Endothelial cell of umbilical vein (primary cell): ENCODE measurements around the gene KRT32. TPM values are rescaled to one million over a fixed set of nuclear protein-coding genes. Genes with fewer than 3 reads are reported as not detected.

Source experiments
- BruUV-seq: library from RNA; stranded (reverse); fragments of 400-500 nt; replicated peaks from 2 replicates; lab custom pipeline; 2021; lab: Mats Ljungman, UMichigan
- CTCF ChIA-PET: fragments of 300-600, 350-600 bp; sonication (Branson Sonifier 250); formaldehyde crosslinking; loops from one replicate; lab custom pipeline; 2021; ENCODE audit warnings: antibody characterized with exemption, inconsistent platforms; lab: Charles Lee
- POLR2A ChIA-PET: fragments of 300-600, 350-600 bp; sonication (Branson Sonifier 250); formaldehyde crosslinking; loops from one replicate; lab custom pipeline; 2021; ENCODE audit warnings: antibody characterized with exemption, inconsistent platforms; lab: Charles Lee
- DNase-seq: peaks from one replicate; pipeline ENCODE4 v3.0.0-alpha.2; 2011; ENCODE audit warnings: low read depth, low spot score
- FAIRE-seq: peaks from 2 replicates; lab custom pipeline; 2011; peaks lifted over from hg19 to GRCh38; lab: Jason Lieb, UNC
- H2AFZ ChIP-seq: 2 replicates; pipeline ENCODE4 v1.6.0; 2012; ENCODE audit warnings: low read depth, low read length, control low read depth, inconsistent platforms
- H3K27ac ChIP-seq: 2 replicates; pipeline ENCODE4 v1.5.1; 2011; ENCODE audit warnings: low read depth, mild to moderate bottlenecking, control low read depth, low read length, moderate library complexity; ENCODE audit not compliant: insufficient read depth
- H3K27me3 ChIP-seq, 2 experiments: 2 replicates each; pipeline versions ENCODE4 v1.6.0 to v1.6.1; 2011; ENCODE audit warnings: low read length in 2 of 2, mixed read lengths in 1 of 2; ENCODE audit not compliant: control insufficient read depth in 2 of 2, insufficient read depth in 2 of 2
- H3K36me3 ChIP-seq, 2 experiments: 2 replicates in 1 of 2; 3 replicates in 1 of 2; pipeline ENCODE4 v1.5.1; 2011; ENCODE audit warnings: low read length in 2 of 2, mild to moderate bottlenecking in 1 of 2, moderate library complexity in 1 of 2; ENCODE audit not compliant: control insufficient read depth in 2 of 2, insufficient read depth in 2 of 2; ENCODE audit errors: extremely low read depth in 1 of 2
- H3K4me1 ChIP-seq: 3 replicates; pipeline ENCODE4 v1.5.1; 2011; ENCODE audit warnings: mild to moderate bottlenecking, low read length; ENCODE audit not compliant: control insufficient read depth, insufficient read depth; ENCODE audit errors: extremely low read depth
- H3K4me2 ChIP-seq: 2 replicates; pipeline ENCODE4 v1.6.1; 2011; ENCODE audit warnings: low read length, control low read depth, mixed read lengths; ENCODE audit not compliant: insufficient read depth
- H3K4me3 ChIP-seq, 3 experiments: fragments of 200-600 bp in 1 of 3; sonication (generic), shearing (Covaris generic) in 1 of 3; replicated peaks in 1 of 3; 2 replicates each; pipeline ENCODE4 v1.5.1; 2011 to 2016; ENCODE audit warnings: control low read depth in 3 of 3, low read length in 3 of 3, mild to moderate bottlenecking in 2 of 3, inconsistent platforms in 1 of 3, low read depth in 1 of 3, moderate library complexity in 1 of 3; ENCODE audit not compliant: insufficient read depth in 1 of 3
- H3K79me2 ChIP-seq: 2 replicates; pipeline ENCODE4 v1.6.0; 2012; ENCODE audit warnings: low read length, inconsistent platforms; ENCODE audit not compliant: control insufficient read depth, insufficient read depth
- H3K9ac ChIP-seq: replicated peaks from 2 replicates; pipeline ENCODE3; 2011; ENCODE audit warnings: low read length, control low read depth; ENCODE audit not compliant: insufficient read depth; ENCODE audit errors: extremely low read depth
- H3K9me1 ChIP-seq: replicated peaks from 3 replicates; pipeline ENCODE4 v1.6.0; 2011; ENCODE audit warnings: mild to moderate bottlenecking, low read length; ENCODE audit not compliant: control insufficient read depth, insufficient read depth; ENCODE audit errors: extremely low read depth
- H3K9me3 ChIP-seq: replicated peaks from 2 replicates; pipeline ENCODE4 v1.5.1; 2012; ENCODE audit warnings: low read length, inconsistent platforms; ENCODE audit not compliant: control insufficient read depth, insufficient read depth
- H4K20me1 ChIP-seq: replicated peaks from 2 replicates; pipeline ENCODE3; 2011; ENCODE audit warnings: mild to moderate bottlenecking, low read length; ENCODE audit not compliant: control insufficient read depth, insufficient read depth; ENCODE audit errors: extremely low read depth
- EZH2 ChIP-seq: IDR thresholded peaks from 2 replicates; pipeline ENCODE4 v1.6.1; 2012; ENCODE audit warnings: borderline replicate concordance, low read depth, mild to moderate bottlenecking, moderate library complexity, low read length, inconsistent platforms; ENCODE audit not compliant: severe bottlenecking
- FOS ChIP-seq: IDR thresholded peaks from 2 replicates; pipeline ENCODE4 v1.6.1; 2011; ENCODE audit warnings: mild to moderate bottlenecking, low read length, moderate library complexity, borderline replicate concordance; ENCODE audit not compliant: insufficient read depth
- GATA2 ChIP-seq: IDR thresholded peaks from 2 replicates; pipeline ENCODE4 v1.7.0; 2011; ENCODE audit warnings: low read depth, mild to moderate bottlenecking, moderate library complexity, mixed read lengths, low read length; ENCODE audit not compliant: insufficient read length, insufficient read depth
- JUN ChIP-seq: IDR thresholded peaks from 2 replicates; pipeline ENCODE4 v1.6.1; 2011; ENCODE audit warnings: borderline replicate concordance, low read depth; ENCODE audit not compliant: insufficient read length, insufficient read depth
- MAX ChIP-seq: IDR thresholded peaks from 2 replicates; pipeline ENCODE4 v1.6.1; 2011; ENCODE audit not compliant: insufficient read depth, insufficient read length
- MYC ChIP-seq: IDR thresholded peaks from one replicate; pipeline ENCODE4 v1.6.1; 2011; ENCODE audit warnings: mild to moderate bottlenecking, low read depth, low read length
- POLR2A ChIP-seq: IDR thresholded peaks from 2 replicates; pipeline ENCODE4 v1.6.1; 2012; ENCODE audit warnings: low read depth, mild to moderate bottlenecking, control low read depth, low read length
- POLR2AphosphoS5 ChIP-seq: IDR thresholded peaks from 2 replicates; pipeline ENCODE4 v1.6.1; 2012; ENCODE audit warnings: low read depth, mild to moderate bottlenecking, control low read depth, low read length, moderate library complexity; ENCODE audit not compliant: insufficient read depth
- dilution Hi-C: fragments of 300-500 bp; cut with MboI; formaldehyde crosslinking; loops from one replicate; pipeline ENCODE4 v1.15.0; 2019; ENCODE audit warnings: low sequenced_read_pairs; ENCODE audit not compliant: extremely low pct_ligation_motif_present
- intact Hi-C: fragments of 100-400 bp; cut with micrococcal nuclease; formaldehyde crosslinking; loops from one replicate; pipeline ENCODE4 v1.10.0; 2022
- polyA plus RNA-seq, 4 experiments: library from polyadenylated mRNA; depleted of rRNA in 3 of 4; stranded (reverse) in 3 of 4; unstranded in 1 of 4; fragments of >200 nt; gene quantifications; 2 replicates each; pipeline versions ENCODE4 v1.2.1 to v1.2.3, GENCODE V29; 2011 to 2012; ENCODE audit warnings: missing spikeins in 1 of 4
- total RNA-seq: library from RNA; stranded (reverse); gene quantifications from 2 replicates; pipeline ENCODE4 v1.2.3, GENCODE V29; 2021
- TF ChIP-seq, protein P1 (sequence below), 2 donors: IDR thresholded peaks; 1 replicate in 1 of 2; 2 replicates in 1 of 2; pipeline ENCODE4 v1.5.1; 2011; ENCODE audit warnings: low read length in 2 of 2, mild to moderate bottlenecking in 2 of 2, moderate library complexity in 2 of 2, control low read depth in 1 of 2, inconsistent platforms in 1 of 2, low read depth in 1 of 2; ENCODE audit not compliant: insufficient read depth in 1 of 2; ENCODE audit errors: extremely low read depth in 1 of 2

KRT32 gene
- total and polyA plus RNA-seq, 2 donors (not counting 3 experiments of a cell fraction or from before 2014, with no cell fraction given), result not detected

GRCh38 chr17:41462705-41463104 lies 4.5 kb downstream of the KRT32 start:
- Histone ChIP-seq H3K9ac (no peak overlapping the region), H3K4me3 (no peak overlapping the region), H3K4me2 (no peak overlapping the region), H3K79me2 (no peaks in the 10 kb centered on the region), H2AFZ (no peak overlapping the region), H3K9me1 (no peaks in the 10 kb centered on the region), H4K20me1 (no peaks in the 10 kb centered on the region), H3K4me1 (no peaks in the 10 kb centered on the region), H3K9me3 (no peaks in the 10 kb centered on the region), H3K27me3 (peaks cover 2% of the 10 kb centered on the region in 2 experiments), H3K27ac (no peak overlapping the region), H3K36me3 (no peaks in the 10 kb centered on the region)
- ChIA-PET CTCF (interaction anchor here (2.1 kb wide), 1 partner anchor 86 kb away, joined by 8 read pairs; no protein-coding TSS in a partner anchor), POLR2A (no interaction called here)
- dilution Hi-C loops, result no loop called here
- no peak for TF ChIP-seq POLR2AphosphoS5
- TF ChIP-seq MYC, result no peak
- no peak for TF ChIP-seq POLR2A
- TF ChIP-seq JUN, result no peak
- TF ChIP-seq FOS, result no peak
- no peak for TF ChIP-seq GATA2
- no peak for TF ChIP-seq MAX
- TF ChIP-seq, protein P1, sequence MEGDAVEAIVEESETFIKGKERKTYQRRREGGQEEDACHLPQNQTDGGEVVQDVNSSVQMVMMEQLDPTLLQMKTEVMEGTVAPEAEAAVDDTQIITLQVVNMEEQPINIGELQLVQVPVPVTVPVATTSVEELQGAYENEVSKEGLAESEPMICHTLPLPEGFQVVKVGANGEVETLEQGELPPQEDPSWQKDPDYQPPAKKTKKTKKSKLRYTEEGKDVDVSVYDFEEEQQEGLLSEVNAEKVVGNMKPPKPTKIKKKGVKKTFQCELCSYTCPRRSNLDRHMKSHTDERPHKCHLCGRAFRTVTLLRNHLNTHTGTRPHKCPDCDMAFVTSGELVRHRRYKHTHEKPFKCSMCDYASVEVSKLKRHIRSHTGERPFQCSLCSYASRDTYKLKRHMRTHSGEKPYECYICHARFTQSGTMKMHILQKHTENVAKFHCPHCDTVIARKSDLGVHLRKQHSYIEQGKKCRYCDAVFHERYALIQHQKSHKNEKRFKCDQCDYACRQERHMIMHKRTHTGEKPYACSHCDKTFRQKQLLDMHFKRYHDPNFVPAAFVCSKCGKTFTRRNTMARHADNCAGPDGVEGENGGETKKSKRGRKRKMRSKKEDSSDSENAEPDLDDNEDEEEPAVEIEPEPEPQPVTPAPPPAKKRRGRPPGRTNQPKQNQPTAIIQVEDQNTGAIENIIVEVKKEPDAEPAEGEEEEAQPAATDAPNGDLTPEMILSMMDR (IDR thresholded peaks at IDR 0.05; ENCODE audit: extremely low read depth in 1 of 2, insufficient read depth in 1 of 2, low read depth in 1 of 2, low read length in 2 of 2), result no peak
- TF ChIP-seq EZH2, result no peak
- FAIRE-seq (no peak), DNase-seq (no peak)
- intact Hi-C loops, result no loop called here
- no TSS peak for BruUV-seq
